ENCODE results near the gene HDGFL2.

GRCh38 chr19:4437103-4437502, 35.0 kb upstream of the HDGFL2 start:
- TF ChIP-seq CTCF (IDR thresholded peaks at IDR 0.05) (no peak), POLR2A (IDR thresholded peaks at IDR 0.05) (no peak)
